HepG2 (cell line): ENCODE results near the gene TMEFF2. TPM values are rescaled to one million over a fixed set of nuclear protein-coding genes. Genes with fewer than 3 reads are reported as not detected.

Experiments used
- ATAC-seq: fragments of 200-7000 bp; cut with Tn5 transposase; 3 replicates; pipeline ENCODE4 v1.9.1; 2020; ENCODE audit warnings: mild to moderate bottlenecking, moderate library complexity
- BruUV-seq: library from RNA; stranded (reverse); fragments of 400-500 nt; replicated peaks from 2 replicates; lab custom pipeline; 2021; lab: Mats Ljungman, UMichigan
- CTCF ChIA-PET: fragments of 300-600 bp; formaldehyde crosslinking; extraction: SDS; loops from one replicate; lab custom pipeline; 2021; ENCODE audit warnings: low total read pairs, inconsistent platforms, low intra/inter-chr PET ratio; lab: Yijun Ruan, JAX
- POLR2A ChIA-PET: fragments of 350-600 bp; sonication (Branson Sonifier 250); formaldehyde crosslinking; loops from one replicate; lab custom pipeline; 2020; ENCODE audit warnings: antibody characterized with exemption, inconsistent platforms; lab: Yijun Ruan, JAX
- DNase-seq: peaks from one replicate; pipeline ENCODE4 v3.0.0-alpha.2; 2015; ENCODE audit warnings: low spot score
- FAIRE-seq: peaks from 3 replicates; lab custom pipeline; 2011; peaks lifted over from hg19 to GRCh38; lab: Jason Lieb, UNC
- H2AFZ ChIP-seq: one replicate; pipeline ENCODE4 v1.6.1; 2011; ENCODE audit warnings: low read length, inconsistent platforms
- H3K27ac ChIP-seq: fragments of 300-600 bp; 3 replicates; pipeline ENCODE4 v1.8.0; 2011; ENCODE audit warnings: mixed run types, mild to moderate bottlenecking, mixed read lengths, low read length, inconsistent platforms; ENCODE audit not compliant: insufficient read depth; ENCODE audit errors: extremely low read length
- H3K27me3 ChIP-seq, 2 experiments: fragments of 200-600 bp in 1 of 2; 2 replicates in 1 of 2; 3 replicates in 1 of 2; pipeline versions ENCODE4 v1.6.0 to v1.8.0; 2011; ENCODE audit warnings: low read length in 2 of 2, mild to moderate bottlenecking in 2 of 2, moderate library complexity in 2 of 2, inconsistent platforms in 1 of 2; ENCODE audit not compliant: insufficient read depth in 2 of 2, control insufficient read depth in 1 of 2
- H3K36me3 ChIP-seq, 2 experiments: fragments of 200-600 bp in 1 of 2; replicated peaks in 1 of 2; 2 replicates in 1 of 2; 3 replicates in 1 of 2; pipeline versions ENCODE4 v1.5.1 to v1.8.0; 2011; ENCODE audit warnings: low read length in 2 of 2, inconsistent platforms in 1 of 2; ENCODE audit not compliant: insufficient read depth in 2 of 2, control insufficient read depth in 1 of 2
- H3K4me1 ChIP-seq: 2 replicates; pipeline ENCODE4 v1.5.1; 2012; ENCODE audit warnings: low read length, inconsistent platforms; ENCODE audit not compliant: insufficient read depth
- H3K4me2 ChIP-seq: 2 replicates; pipeline ENCODE4 v1.6.0; 2011; ENCODE audit warnings: low read depth, low read length, inconsistent platforms
- H3K4me3 ChIP-seq, 3 experiments: fragments of 200-600 bp in 1 of 3; sonication (generic), shearing (Covaris generic) in 1 of 3; replicated peaks in 1 of 3; 2 replicates each; pipeline ENCODE4 v1.5.1; 2011 to 2016; ENCODE audit warnings: low read length in 3 of 3, inconsistent platforms in 2 of 3, low read depth in 2 of 3, mild to moderate bottlenecking in 2 of 3, control low read depth in 1 of 3, mixed read lengths in 1 of 3; ENCODE audit not compliant: insufficient read depth in 1 of 3
- H3K79me2 ChIP-seq: one replicate; pipeline ENCODE4 v1.6.1; 2011; ENCODE audit warnings: low read length, inconsistent platforms; ENCODE audit not compliant: insufficient read depth
- H3K9ac ChIP-seq: 2 replicates; pipeline ENCODE4 v1.6.0; 2011; ENCODE audit warnings: mild to moderate bottlenecking, low read depth, low read length, inconsistent platforms; ENCODE audit not compliant: insufficient read depth
- H3K9me3 ChIP-seq: 2 replicates; pipeline ENCODE4 v1.5.1; 2012; ENCODE audit warnings: mild to moderate bottlenecking, low read length
- H4K20me1 ChIP-seq: 2 replicates; pipeline ENCODE4 v1.6.0; 2011; ENCODE audit warnings: inconsistent platforms, mild to moderate bottlenecking, low read length, moderate library complexity; ENCODE audit not compliant: insufficient read depth
- CENPX ChIP-seq: sonication (generic); formaldehyde crosslinking; IDR thresholded peaks from 2 replicates; pipeline ENCODE4 v1.9.0; 2021; ENCODE audit warnings: mild to moderate bottlenecking, missing genetic modification reagents, moderate library complexity
- NFAT5 ChIP-seq: sonication (generic); formaldehyde crosslinking; IDR thresholded peaks from 2 replicates; pipeline ENCODE4 v1.4.0; 2020; ENCODE audit warnings: missing genetic modification reagents
- NPAS2 ChIP-seq: sonication (generic); formaldehyde crosslinking; IDR thresholded peaks from 2 replicates; pipeline ENCODE4 v1.8.0; 2022; ENCODE audit warnings: mild to moderate bottlenecking, missing genetic modification reagents, borderline replicate concordance
- PRDM10 ChIP-seq: sonication (generic); formaldehyde crosslinking; IDR thresholded peaks from 2 replicates; pipeline ENCODE4 v1.4.0; 2020; ENCODE audit warnings: low read depth, missing genetic modification reagents
- ZKSCAN5 ChIP-seq: sonication (generic); formaldehyde crosslinking; IDR thresholded peaks from 2 replicates; pipeline ENCODE4 v1.5.1; 2020; ENCODE audit warnings: mild to moderate bottlenecking, missing genetic modification reagents
- ZNF234 ChIP-seq: sonication (generic); formaldehyde crosslinking; conservative IDR thresholded peaks from 2 replicates; pipeline ENCODE4 v1.5.1; 2020; ENCODE audit warnings: mild to moderate bottlenecking, missing genetic modification reagents
- WGBS: methylation state at CpG from one replicate; pipeline ENCODE4 v1.1.6; 2017; ENCODE audit warnings: low lambda C conversion rate; 5-methylcytosine and 5-hydroxymethylcytosine counted together
- in situ Hi-C: cut with HindIII; loops from 2 replicates; pipeline ENCODE4 v1.10.0; 2017; ENCODE audit warnings: low pct_unique_long_range_greater_than_20kb; ENCODE audit not compliant: extremely low pct_ligation_motif_present
- intact Hi-C: fragments of 100-400 bp; cut with micrococcal nuclease; formaldehyde crosslinking; loops from one replicate; pipeline ENCODE4 v1.10.0; 2022; ENCODE audit not compliant: unreplicated experiment
- polyA plus RNA-seq, 8 experiments: library from polyadenylated mRNA; depleted of rRNA in 3 of 8; stranded (reverse) in 7 of 8; unstranded in 1 of 8; fragments of >200 nt; fragmentation: Illumina TruSeq in 4 of 8; extraction: Trizol in 4 of 8; gene quantifications; 2 replicates each; pipeline versions ENCODE4 v1.2.1 to v1.2.3, GENCODE V29; 2011 to 2016; ENCODE audit warnings: low read depth in 4 of 8, missing spikeins in 1 of 8, mixed read lengths in 1 of 8; ENCODE audit not compliant: insufficient read depth in 1 of 8
- total RNA-seq, 5 experiments: library from RNA; depleted of rRNA; stranded (reverse); fragments of >200 nt; fragmentation: Illumina TruSeq; extraction: Trizol; gene quantifications; 2 replicates each; pipeline ENCODE4 v1.2.3, GENCODE V29; 2016; ENCODE audit warnings: low read depth in 1 of 5
- TF ChIP-seq, protein P1 (sequence below): sonication (generic); formaldehyde crosslinking; conservative IDR thresholded peaks from 2 replicates; pipeline ENCODE4 v1.8.0; 2022; ENCODE audit warnings: missing genetic modification reagents
- TF ChIP-seq, protein P2 (sequence below): sonication (generic); formaldehyde crosslinking; IDR thresholded peaks from 2 replicates; pipeline ENCODE4 v1.8.0; 2022; ENCODE audit warnings: mild to moderate bottlenecking, missing genetic modification reagents, borderline replicate concordance

The TMEFF2 gene
- total and polyA plus RNA-seq, 2 of the 13 experiments (the other 11 are each of a cell fraction or from before 2014, with no cell fraction given) = not detected

DNA sequence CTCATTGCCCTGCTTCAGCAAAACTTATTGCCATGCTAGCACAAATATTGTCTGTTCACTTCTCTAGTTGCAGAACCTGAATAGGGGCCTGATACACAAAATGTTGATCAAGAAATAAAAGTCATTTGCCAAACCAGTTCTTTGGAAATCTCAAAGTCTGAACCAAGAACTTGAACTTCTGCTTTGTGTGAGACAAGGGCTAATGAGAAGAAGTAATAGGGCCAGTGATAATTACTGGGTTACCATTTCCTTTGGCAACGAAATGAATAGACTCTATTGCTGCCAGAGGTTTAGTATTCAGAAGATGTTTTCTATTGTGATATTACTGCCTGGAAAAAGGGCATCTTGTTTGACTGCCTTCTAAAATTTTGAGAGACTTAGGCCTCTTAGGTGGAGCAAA is 35.0 kb downstream of the TMEFF2 start:
- CTCF ChIA-PET = interaction anchor here (4.1 kb wide), 1 partner anchor 349 kb away, joined by 142 read pairs; no protein-coding TSS in a partner anchor
- no peak for TF ChIP-seq CENPX (CRISPR knock-in tag)
- no peak for TF ChIP-seq NFAT5
- TF ChIP-seq ZNF234 (CRISPR knock-in tag) = no peak
- no peak for TF ChIP-seq ZKSCAN5 (CRISPR knock-in tag)
- TF ChIP-seq, protein P1, sequence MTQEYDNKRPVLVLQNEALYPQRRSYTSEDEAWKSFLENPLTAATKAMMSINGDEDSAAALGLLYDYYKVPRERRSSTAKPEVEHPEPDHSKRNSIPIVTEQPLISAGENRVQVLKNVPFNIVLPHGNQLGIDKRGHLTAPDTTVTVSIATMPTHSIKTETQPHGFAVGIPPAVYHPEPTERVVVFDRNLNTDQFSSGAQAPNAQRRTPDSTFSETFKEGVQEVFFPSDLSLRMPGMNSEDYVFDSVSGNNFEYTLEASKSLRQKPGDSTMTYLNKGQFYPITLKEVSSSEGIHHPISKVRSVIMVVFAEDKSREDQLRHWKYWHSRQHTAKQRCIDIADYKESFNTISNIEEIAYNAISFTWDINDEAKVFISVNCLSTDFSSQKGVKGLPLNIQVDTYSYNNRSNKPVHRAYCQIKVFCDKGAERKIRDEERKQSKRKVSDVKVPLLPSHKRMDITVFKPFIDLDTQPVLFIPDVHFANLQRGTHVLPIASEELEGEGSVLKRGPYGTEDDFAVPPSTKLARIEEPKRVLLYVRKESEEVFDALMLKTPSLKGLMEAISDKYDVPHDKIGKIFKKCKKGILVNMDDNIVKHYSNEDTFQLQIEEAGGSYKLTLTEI = no peak
- TF ChIP-seq NPAS2 (CRISPR knock-in tag) = no peak
- no peak for TF ChIP-seq PRDM10 (CRISPR knock-in tag)
- TF ChIP-seq, protein P2, sequence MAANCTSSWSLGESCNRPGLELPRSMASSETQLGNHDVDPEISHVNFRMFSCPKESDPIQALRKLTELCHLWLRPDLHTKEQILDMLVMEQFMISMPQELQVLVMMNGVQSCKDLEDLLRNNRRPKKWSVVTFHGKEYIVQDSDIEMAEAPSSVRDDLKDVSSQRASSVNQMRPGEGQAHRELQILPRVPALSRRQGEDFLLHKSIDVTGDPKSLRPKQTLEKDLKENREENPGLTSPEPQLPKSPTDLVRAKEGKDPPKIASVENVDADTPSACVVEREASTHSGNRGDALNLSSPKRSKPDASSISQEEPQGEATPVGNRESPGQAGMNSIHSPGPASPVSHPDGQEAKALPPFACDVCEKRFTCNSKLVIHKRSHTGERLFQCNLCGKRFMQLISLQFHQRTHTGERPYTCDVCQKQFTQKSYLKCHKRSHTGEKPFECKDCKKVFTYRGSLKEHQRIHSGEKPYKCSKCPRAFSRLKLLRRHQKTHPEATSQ = no peak

More for the DNA sequence above, 35.0 kb downstream of the TMEFF2 start:
- POLR2A ChIA-PET = no interaction called here
- Histone ChIP-seq H3K9ac (no peak overlapping the region), H2AFZ (no peak overlapping the region), H3K36me3 (no peaks in the 10 kb centered on the region), H3K4me3 (no peak overlapping the region), H4K20me1 (no peaks in the 10 kb centered on the region), H3K4me2 (no peak overlapping the region), H3K9me3 (no peaks in the 10 kb centered on the region), H3K79me2 (no peaks in the 10 kb centered on the region), H3K27ac (no peak overlapping the region), H3K4me1 (no peaks in the 10 kb centered on the region), H3K27me3 (no peaks in the 10 kb centered on the region)
- no peak for FAIRE-seq
- ATAC-seq = no peak
- 0% methylated on average over 1 of the region's 1 CpG for WGBS
- in situ Hi-C loops = loop anchor here (5.0 kb wide), 2 partner anchors 347 to 602 kb away; no protein-coding TSS in a partner anchor
- intact Hi-C loops = no loop called here
- no peak for DNase-seq
- BruUV-seq = no TSS peak
